Muscle of leg (tissue), 11 donors: Measurements from ENCODE around the gene SLC49A4. TPM values are rescaled to one million over a fixed set of nuclear protein-coding genes. Genes with fewer than 3 reads are reported as not detected.

Experiments used
- DNase-seq: peaks from one replicate; pipeline ENCODE4 v3.0.0; 2013
- H3K27ac ChIP-seq: one replicate; pipeline ENCODE4 v1.5.1; 2013; ENCODE audit warnings: mild to moderate bottlenecking, low read length, control low read depth
- H3K27me3 ChIP-seq: one replicate; pipeline ENCODE4 v1.6.1; 2013; ENCODE audit warnings: low read length; ENCODE audit not compliant: control insufficient read depth, insufficient read depth
- H3K36me3 ChIP-seq: one replicate; pipeline ENCODE4 v1.6.1; 2013; ENCODE audit warnings: low read length; ENCODE audit not compliant: control insufficient read depth, insufficient read depth
- H3K4me1 ChIP-seq: one replicate; pipeline ENCODE4 v1.6.1; 2013; ENCODE audit warnings: low read length; ENCODE audit not compliant: control insufficient read depth, insufficient read depth
- H3K4me3 ChIP-seq: one replicate; pipeline ENCODE4 v1.5.1; 2013; ENCODE audit warnings: low read length, control low read depth
- H3K9me3 ChIP-seq: replicated peaks from 2 replicates; pipeline ENCODE4 v1.6.1; 2013; ENCODE audit warnings: low read depth, low read length; ENCODE audit not compliant: control insufficient read depth
- WGBS: methylation state at CpG from one replicate; pipeline ENCODE4 v1.1.5; 2013; ENCODE audit warnings: missing lambda C conversion rate; ENCODE audit not compliant: insufficient coverage; 5-methylcytosine and 5-hydroxymethylcytosine counted together
- polyA plus RNA-seq, 8 donors: library from polyadenylated mRNA; unstranded; fragments of 120-200 nt; gene quantifications; one replicate each; pipeline versions ENCODE4 v1.2.1 to v1.2.3, GENCODE V29; 2013; ENCODE audit warnings: inconsistent platforms in 1 of 8, low replicate concordance in 1 of 8; ENCODE audit not compliant: insufficient read length in 8 of 8, insufficient read depth in 1 of 8
- total RNA-seq: library from RNA; stranded (reverse); fragments of 120-200 nt; gene quantifications from one replicate; pipeline ENCODE4 v1.2.4, GENCODE V29; 2013

The SLC49A4 gene
- total and polyA plus RNA-seq, 9 donors: 4.0 to 6.2 (median 4.8) TPM

DNA sequence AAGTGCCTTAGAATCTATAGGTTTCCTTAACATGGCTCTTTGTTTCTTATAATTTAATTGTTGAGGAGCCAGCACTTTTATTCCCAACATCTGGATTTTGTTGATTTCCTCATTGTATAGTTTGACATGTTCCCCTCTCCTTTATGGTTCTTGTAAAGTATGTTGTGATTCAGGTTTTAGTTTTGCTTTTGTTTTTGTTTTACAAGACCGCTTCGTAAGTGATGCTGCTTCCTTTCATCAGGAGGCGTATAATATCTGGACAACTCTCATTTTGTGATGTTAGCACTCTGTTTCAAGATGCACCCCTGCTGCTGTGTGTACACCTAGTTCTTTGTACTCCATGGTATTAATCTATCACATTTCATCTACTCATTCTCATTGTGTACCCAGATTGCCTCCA is 48.7 kb downstream of the SLC49A4 start:
- no CpG with 5 or more reads among the region's 3 CpGs for WGBS
- no peak for DNase-seq
- peaks cover 2% of the 10 kb centered on the region for H3K36me3 ChIP-seq
- H3K4me1 ChIP-seq: no peaks in the 10 kb centered on the region
- no peak overlapping the region for H3K4me3 ChIP-seq
- H3K27me3 ChIP-seq: no peaks in the 10 kb centered on the region
- no peaks in the 10 kb centered on the region for H3K9me3 ChIP-seq
- no peak overlapping the region for H3K27ac ChIP-seq

DNA sequence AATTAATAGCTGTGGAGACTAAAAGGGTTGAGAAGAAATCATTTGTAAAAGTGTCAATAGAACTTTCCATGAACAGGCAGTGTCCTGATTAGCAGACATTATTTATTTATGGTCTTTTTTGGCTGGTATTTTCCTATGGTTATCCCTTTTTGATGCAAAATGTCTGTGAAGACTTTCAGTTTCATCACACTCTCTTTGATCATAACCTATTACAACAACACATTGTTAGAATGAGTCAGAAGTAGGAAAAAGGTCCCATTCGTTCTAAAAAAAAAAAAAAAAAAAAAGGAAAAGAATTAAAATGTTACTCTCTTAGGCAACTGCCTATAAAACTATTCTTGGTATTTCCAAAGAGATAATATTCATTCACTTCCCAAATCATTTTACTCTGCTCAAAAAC is 62.1 kb downstream of the SLC49A4 start:
- no CpG with 5 or more reads among the region's 1 CpG for WGBS
- Histone ChIP-seq H3K9me3 (no peaks in the 10 kb centered on the region), H3K36me3 (no peaks in the 10 kb centered on the region), H3K4me3 (no peak overlapping the region), H3K27me3 (no peaks in the 10 kb centered on the region), H3K4me1 (no peaks in the 10 kb centered on the region), H3K27ac (no peak overlapping the region)
- no peak for DNase-seq

DNA sequence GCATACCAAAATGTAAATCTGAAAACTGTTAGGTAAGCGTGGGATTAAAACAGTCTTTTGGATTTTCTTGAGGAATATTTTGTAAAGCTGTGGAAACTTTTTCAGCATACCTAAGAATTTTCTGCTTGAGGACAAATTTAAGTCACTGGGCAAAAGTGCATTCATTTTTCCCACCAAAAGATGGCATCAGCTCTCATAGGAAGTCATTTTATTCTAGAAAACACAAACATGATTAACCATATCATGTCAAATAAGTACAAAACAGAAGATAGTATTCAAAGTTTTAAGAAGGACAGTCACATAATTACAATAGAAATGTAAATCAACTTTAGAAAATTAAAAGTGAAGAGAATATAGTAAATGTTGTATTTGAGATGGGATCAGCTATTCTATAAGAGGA is 63.5 kb downstream of the SLC49A4 start:
- H3K9me3 ChIP-seq: no peaks in the 10 kb centered on the region
- H3K27me3 ChIP-seq: no peaks in the 10 kb centered on the region
- DNase-seq: peak; percentile 61
- no peak overlapping the region for H3K27ac ChIP-seq
- H3K36me3 ChIP-seq: no peaks in the 10 kb centered on the region
- H3K4me1 ChIP-seq: no peaks in the 10 kb centered on the region
- H3K4me3 ChIP-seq: no peak overlapping the region
- no CpG with 5 or more reads among the region's 1 CpG for WGBS

DNA sequence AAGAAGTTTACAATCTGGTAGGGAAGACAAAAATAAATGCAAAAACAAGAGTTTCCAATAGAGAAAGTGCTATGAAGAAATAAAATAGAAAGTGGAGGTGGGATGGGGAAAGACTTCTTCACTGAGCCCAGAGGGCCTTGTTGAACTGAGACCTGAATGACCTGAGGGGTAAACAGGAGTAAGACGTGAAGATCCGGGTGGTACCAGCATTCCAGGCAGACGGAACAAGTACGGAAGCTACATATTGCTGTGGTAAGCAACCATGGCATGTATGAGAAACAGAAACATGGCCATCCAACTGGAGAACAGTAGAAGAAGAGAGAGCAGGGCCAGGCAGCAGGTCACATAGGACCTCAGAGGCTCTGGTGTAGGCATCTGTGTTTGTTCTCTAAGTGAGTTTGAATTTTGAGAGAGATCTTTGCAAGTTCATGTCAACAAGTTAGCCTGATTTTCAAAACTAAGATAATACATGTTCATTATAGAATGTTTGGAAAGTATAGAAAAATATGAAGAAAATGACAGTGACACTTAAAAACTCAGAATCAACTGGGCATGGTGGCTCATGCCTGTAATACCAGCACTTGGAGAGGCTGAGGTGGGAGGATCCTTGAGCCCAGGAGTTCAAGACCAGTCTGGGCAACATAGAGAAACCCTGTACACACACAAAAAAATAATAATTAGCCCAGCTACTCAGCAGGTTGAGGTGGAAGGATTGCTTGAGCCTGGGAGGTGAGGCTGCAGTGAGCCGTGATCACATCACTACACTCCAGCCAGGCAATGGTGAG is 64.3 kb downstream of the SLC49A4 start:
- H3K4me3 ChIP-seq: no peak overlapping the region
- no peaks in the 10 kb centered on the region for H3K9me3 ChIP-seq
- no peaks in the 10 kb centered on the region for H3K27me3 ChIP-seq
- no peaks in the 10 kb centered on the region for H3K4me1 ChIP-seq
- DNase-seq: no peak
- no peaks in the 10 kb centered on the region for H3K36me3 ChIP-seq
- H3K27ac ChIP-seq: no peak overlapping the region
- WGBS: 88% methylated on average over 4 of the region's 5 CpGs

DNA sequence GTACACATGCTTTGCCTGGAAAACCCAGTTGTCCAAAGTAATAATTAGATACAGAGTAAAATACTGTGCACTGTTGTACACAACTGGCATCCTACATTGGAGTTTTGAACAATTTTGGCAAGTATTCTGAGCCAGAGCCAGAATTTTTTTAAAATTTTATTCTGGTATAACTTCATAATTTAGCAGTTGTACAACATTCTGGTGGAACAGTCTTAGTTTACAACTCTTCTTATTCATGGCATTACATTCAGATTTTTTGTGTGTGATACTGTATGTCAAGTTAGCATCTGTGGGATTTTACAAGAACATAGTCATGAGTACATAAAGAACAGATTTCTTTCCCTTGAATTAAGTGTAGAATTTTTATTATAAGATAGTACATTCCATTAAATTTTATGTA is 67.5 kb downstream of the SLC49A4 start:
- no peak for DNase-seq
- no peak overlapping the region for H3K4me3 ChIP-seq
- no peaks in the 10 kb centered on the region for H3K27me3 ChIP-seq
- no peaks in the 10 kb centered on the region for H3K36me3 ChIP-seq
- H3K27ac ChIP-seq: no peak overlapping the region
- H3K4me1 ChIP-seq: no peaks in the 10 kb centered on the region
- H3K9me3 ChIP-seq: no peaks in the 10 kb centered on the region

DNA sequence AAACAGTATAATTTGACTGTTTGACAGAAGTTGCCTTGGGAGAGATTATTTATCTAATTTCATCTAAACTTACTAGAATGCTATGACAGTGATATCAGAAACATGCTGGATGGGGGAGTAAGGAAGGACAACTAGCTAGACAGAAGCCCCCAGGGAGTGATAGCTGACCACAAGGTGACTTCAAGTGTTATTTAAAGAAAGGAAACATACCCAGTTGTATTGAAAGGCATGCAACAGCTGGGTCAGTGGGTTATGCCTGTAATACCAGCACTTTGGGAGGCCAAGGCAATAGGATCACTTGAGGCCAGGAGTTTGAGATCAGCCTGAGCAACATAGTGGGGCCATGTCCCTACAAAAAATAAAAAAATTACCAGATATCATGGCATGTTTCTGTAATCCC is 69.6 kb downstream of the SLC49A4 start:
- Histone ChIP-seq H3K27ac (no peak overlapping the region), H3K9me3 (no peaks in the 10 kb centered on the region), H3K27me3 (no peaks in the 10 kb centered on the region), H3K4me3 (no peak overlapping the region), H3K36me3 (no peaks in the 10 kb centered on the region), H3K4me1 (no peaks in the 10 kb centered on the region)
- DNase-seq: no peak

DNA sequence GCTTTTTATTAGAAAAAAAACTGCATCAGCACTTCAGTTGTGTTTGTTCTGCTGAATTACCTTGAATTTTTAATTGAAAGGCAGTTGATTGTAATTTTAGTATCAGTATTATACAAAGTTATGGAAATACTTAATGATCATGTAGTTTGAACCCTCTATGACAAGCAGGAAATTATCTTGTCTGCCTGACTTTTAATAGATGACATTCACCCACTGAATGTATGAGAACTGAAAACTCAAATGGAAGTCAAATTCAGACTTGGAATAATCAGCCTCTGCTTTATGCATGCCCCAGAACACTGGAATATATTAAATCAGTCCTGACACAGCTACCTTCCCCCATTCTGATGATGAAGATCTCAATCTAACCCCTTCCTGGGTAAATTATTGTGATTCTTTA is 73.5 kb downstream of the SLC49A4 start:
- no peak for DNase-seq
- Histone ChIP-seq H3K36me3 (no peaks in the 10 kb centered on the region), H3K4me1 (no peaks in the 10 kb centered on the region), H3K27ac (no peak overlapping the region), H3K4me3 (no peak overlapping the region), H3K27me3 (no peaks in the 10 kb centered on the region), H3K9me3 (no peaks in the 10 kb centered on the region)

DNA sequence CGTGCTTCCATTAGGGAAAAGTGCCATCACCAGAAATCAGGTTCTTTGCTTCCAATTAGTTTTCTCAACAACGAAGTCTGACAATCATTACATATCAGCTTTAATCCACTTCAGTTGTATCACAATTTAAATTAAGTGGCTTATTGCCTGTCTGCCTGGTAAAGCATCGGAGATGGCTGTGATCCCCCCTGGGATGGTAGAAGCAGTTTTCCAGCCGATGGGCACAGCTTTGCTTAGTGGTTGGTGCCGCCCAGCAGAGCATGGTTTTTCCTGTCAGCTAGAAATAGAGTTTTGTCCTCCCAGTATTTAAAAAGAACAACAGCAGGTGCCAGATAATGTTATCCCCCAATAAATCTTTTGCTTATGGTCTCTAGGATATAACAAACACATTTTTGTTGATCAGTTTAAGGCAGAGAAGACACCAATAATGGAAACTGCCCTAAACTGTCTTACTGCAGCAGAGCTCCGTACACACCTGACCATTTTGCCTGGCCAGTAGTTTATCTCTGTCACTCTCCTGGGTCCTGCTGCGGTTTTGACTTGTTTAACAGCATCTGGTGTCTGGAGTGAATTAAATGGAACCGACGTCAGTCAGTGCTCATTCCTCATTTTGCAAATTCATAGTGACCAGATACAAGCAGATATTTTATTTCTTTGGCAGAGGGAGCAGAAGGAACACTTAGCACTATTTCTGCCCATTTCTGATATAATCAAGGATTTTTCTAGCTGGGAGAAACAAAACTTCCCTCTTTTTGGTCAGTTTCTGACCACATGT is 79.1 kb downstream of the SLC49A4 start:
- no peak overlapping the region for H3K4me3 ChIP-seq
- no peak overlapping the region for H3K27ac ChIP-seq
- no peaks in the 10 kb centered on the region for H3K9me3 ChIP-seq
- DNase-seq: peak; percentile 26
- H3K36me3 ChIP-seq: no peaks in the 10 kb centered on the region
- no peaks in the 10 kb centered on the region for H3K27me3 ChIP-seq
- no peaks in the 10 kb centered on the region for H3K4me1 ChIP-seq
- WGBS: 43% methylated on average over 3 of the region's 9 CpGs

DNA sequence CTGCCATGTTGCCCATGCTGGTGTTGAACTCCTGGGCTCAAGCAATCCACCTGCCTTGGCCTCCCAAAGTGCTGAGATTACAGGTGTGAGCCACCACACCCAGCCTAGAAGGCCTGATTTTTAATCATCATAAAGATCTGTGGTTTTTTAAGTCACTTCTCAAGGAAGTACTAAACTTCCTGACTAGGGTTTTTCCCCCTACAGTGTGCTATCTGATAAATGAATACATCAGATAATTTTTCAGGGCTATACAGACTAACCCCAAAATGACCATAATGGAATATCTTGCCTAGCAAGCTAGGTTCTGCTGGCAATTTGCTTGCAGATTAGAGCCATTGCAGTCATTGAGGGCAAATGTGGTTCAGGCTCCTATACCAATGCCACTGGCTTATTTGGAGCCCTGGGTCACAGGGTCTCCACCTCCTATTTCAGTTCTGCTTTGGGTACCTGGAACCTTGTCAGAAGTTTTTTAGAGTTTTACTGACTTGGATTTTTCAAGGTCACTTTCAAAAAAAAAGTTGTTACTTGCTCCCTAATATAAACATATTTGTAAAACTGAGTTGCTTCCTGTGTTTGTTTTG is 80.8 kb downstream of the SLC49A4 start:
- no peaks in the 10 kb centered on the region for H3K9me3 ChIP-seq
- H3K36me3 ChIP-seq: no peaks in the 10 kb centered on the region
- H3K4me1 ChIP-seq: no peaks in the 10 kb centered on the region
- no peaks in the 10 kb centered on the region for H3K27me3 ChIP-seq
- no peak for DNase-seq
- no peak overlapping the region for H3K4me3 ChIP-seq
- no peak overlapping the region for H3K27ac ChIP-seq

DNA sequence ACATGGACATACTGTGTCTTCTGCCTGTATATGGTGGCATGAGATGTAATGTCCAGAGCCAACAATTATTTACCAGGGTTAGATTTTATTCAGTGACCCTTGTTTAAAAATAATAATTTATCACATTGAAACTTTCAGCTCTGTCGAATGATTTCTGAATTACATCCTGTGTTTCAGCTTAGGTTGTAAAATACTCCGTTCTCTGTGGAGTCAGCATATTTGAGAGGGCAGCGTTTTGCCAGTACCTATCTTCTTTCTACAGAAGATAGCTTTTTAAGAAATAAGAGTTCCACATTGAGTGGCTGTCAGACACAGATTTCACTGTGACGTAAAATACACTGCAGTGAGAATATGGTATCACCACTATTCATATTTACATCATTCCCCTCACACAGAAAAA is 85.3 kb downstream of the SLC49A4 start:
- Histone ChIP-seq H3K4me1 (no peaks in the 10 kb centered on the region), H3K27me3 (no peaks in the 10 kb centered on the region), H3K4me3 (no peak overlapping the region), H3K36me3 (no peaks in the 10 kb centered on the region), H3K27ac (no peak overlapping the region), H3K9me3 (no peaks in the 10 kb centered on the region)
- no peak for DNase-seq
- WGBS: 83% methylated on average over 1 of the region's 4 CpGs
